Upper lobe of right lung (tissue), 1 donor: ENCODE measurements around the gene TBC1D32. TPM values are rescaled to one million over a fixed set of nuclear protein-coding genes. Genes with fewer than 3 reads are reported as not detected.

Experiments
- ATAC-seq: fragments of 200-7000 bp; cut with Tn5 transposase; one replicate; pipeline ENCODE4 v1.9.1; 2020; ENCODE audit warnings: mild to moderate bottlenecking, moderate library complexity
- DNase-seq: peaks from one replicate; pipeline ENCODE4 v3.0.0-alpha.2; 2020
- H3K27ac ChIP-seq: fragments of 200-600 bp; one replicate; pipeline ENCODE4 v1.8.0; 2022
- H3K27me3 ChIP-seq: fragments of 200-600 bp; one replicate; pipeline ENCODE4 v1.8.0; 2022; ENCODE audit warnings: mild to moderate bottlenecking
- H3K36me3 ChIP-seq: fragments of 200-600 bp; one replicate; pipeline ENCODE4 v1.8.0; 2022
- H3K4me1 ChIP-seq: fragments of 200-600 bp; one replicate; pipeline ENCODE4 v1.8.0; 2022
- H3K4me3 ChIP-seq: fragments of 200-600 bp; one replicate; pipeline ENCODE4 v1.8.0; 2022; ENCODE audit warnings: mild to moderate bottlenecking
- H3K9me3 ChIP-seq: fragments of 200-600 bp; one replicate; pipeline ENCODE4 v1.8.0; 2022
- intact Hi-C: fragments of 100-400 bp; cut with DNase I; formaldehyde crosslinking; loops from one replicate; pipeline ENCODE4 v1.11.0; 2022
- total RNA-seq: library from RNA; stranded (reverse); fragmentation: NEBNext Ultra II Directional; extraction: Animal tissue kit (Norgen Biotek cat#: 25700); gene quantifications from one replicate; pipeline ENCODE4 v1.2.1, GENCODE V29; 2021
- TF ChIP-seq, protein P1 (sequence below): fragments of 200-600 bp; IDR thresholded peaks from one replicate; pipeline ENCODE4 v1.8.0; 2022; ENCODE audit warnings: antibody characterized with exemption
- donor health status: DM: no; HTN: yes; CAD: no; lungs with severe emphysema.

The TBC1D32 gene
- total RNA-seq, 1 donor from 2014 or later: 5.4 TPM

DNA sequence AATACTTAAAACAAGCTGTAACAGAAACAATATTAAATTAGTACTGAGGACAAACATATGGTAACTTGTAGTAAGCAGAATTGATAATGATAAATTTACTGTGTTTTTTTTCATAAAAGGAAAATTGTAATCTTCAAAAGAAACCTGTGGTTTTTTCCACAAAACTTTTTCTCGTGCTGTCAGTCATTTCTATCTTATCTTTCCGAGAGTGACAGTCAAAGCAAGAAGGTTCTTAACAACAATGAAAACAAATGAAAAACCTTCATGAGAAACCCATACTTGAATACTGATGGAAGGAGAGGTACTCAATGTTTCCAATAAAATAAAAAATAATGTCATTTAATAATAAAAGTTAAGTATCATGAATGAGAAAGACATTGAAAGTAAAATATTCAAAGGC lies 174.0 kb downstream of the TBC1D32 start:
- no peak overlapping the region for H3K4me3 ChIP-seq
- DNase-seq (no peak), ATAC-seq (no peak)
- TF ChIP-seq, protein P1, sequence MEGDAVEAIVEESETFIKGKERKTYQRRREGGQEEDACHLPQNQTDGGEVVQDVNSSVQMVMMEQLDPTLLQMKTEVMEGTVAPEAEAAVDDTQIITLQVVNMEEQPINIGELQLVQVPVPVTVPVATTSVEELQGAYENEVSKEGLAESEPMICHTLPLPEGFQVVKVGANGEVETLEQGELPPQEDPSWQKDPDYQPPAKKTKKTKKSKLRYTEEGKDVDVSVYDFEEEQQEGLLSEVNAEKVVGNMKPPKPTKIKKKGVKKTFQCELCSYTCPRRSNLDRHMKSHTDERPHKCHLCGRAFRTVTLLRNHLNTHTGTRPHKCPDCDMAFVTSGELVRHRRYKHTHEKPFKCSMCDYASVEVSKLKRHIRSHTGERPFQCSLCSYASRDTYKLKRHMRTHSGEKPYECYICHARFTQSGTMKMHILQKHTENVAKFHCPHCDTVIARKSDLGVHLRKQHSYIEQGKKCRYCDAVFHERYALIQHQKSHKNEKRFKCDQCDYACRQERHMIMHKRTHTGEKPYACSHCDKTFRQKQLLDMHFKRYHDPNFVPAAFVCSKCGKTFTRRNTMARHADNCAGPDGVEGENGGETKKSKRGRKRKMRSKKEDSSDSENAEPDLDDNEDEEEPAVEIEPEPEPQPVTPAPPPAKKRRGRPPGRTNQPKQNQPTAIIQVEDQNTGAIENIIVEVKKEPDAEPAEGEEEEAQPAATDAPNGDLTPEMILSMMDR: no peak
- intact Hi-C loops: no loop called here
- no peaks in the 10 kb centered on the region for H3K9me3 ChIP-seq
- peaks cover 6% of the 10 kb centered on the region for H3K36me3 ChIP-seq
- H3K4me1 ChIP-seq: no peaks in the 10 kb centered on the region
- no peak overlapping the region for H3K27ac ChIP-seq
- no peaks in the 10 kb centered on the region for H3K27me3 ChIP-seq

DNA sequence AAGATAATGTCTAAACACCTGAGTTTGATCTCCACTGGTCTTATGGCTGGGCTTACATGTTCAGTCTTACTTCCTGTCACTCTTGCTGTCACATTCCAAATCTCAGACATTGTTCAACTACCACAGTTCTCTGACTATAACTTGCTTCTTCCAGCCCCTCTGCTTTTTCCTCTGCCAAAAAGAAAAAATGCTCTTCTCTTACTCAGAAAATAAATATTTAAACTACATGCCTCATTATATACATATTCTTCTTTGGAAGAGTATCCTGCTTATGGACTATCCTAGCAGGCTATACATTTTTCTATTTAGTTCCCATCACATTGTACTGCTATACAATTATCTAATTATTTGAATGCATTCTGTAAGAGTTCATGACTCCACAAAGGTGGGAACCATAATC lies 175.4 kb downstream of the TBC1D32 start:
- no peaks in the 10 kb centered on the region for H3K4me1 ChIP-seq
- H3K27me3 ChIP-seq: no peaks in the 10 kb centered on the region
- no peaks in the 10 kb centered on the region for H3K9me3 ChIP-seq
- H3K27ac ChIP-seq: no peak overlapping the region
- intact Hi-C loops: no loop called here
- TF ChIP-seq, protein P1: no peak
- no peak overlapping the region for H3K4me3 ChIP-seq
- ATAC-seq: no peak
- no peak for DNase-seq
- peaks cover 6% of the 10 kb centered on the region for H3K36me3 ChIP-seq

- no peak for DNase-seq
- intact Hi-C loops: no loop called here
- peaks cover 6% of the 10 kb centered on the region for H3K36me3 ChIP-seq
- no peaks in the 10 kb centered on the region for H3K9me3 ChIP-seq
- H3K4me1 ChIP-seq: no peaks in the 10 kb centered on the region
- H3K27ac ChIP-seq: no peak overlapping the region
- TF ChIP-seq, protein P1: no peak
- no peak for ATAC-seq
- H3K4me3 ChIP-seq: no peak overlapping the region
- H3K27me3 ChIP-seq: no peaks in the 10 kb centered on the region
Measured at GRCh38 chr6:121158438-121158837, 175.8 kb downstream of the TBC1D32 start.

DNA sequence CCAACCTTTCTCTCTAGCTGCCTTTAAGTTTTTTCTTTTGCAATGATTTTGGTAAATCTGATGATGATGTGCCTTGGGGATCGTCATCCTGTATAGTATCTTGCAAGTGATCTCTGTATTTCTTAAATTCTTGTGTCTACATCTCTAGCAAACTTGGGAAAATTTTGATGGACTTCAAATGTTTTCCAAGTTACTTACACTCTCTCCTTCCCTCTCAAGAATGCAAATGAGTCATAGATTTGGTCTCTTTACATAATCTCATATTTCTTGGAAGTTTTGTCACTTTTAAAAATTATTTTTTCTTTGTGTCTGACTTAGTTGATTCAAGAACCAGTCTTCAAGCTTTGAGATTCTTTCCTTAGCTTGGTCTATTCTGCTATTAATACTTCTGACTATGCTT lies 176.4 kb downstream of the TBC1D32 start:
- no peak for DNase-seq
- no peaks in the 10 kb centered on the region for H3K4me1 ChIP-seq
- peaks cover 6% of the 10 kb centered on the region for H3K36me3 ChIP-seq
- H3K9me3 ChIP-seq: no peaks in the 10 kb centered on the region
- no peaks in the 10 kb centered on the region for H3K27me3 ChIP-seq
- intact Hi-C loops: no loop called here
- H3K27ac ChIP-seq: no peak overlapping the region
- H3K4me3 ChIP-seq: no peak overlapping the region
- no peak for ATAC-seq
- TF ChIP-seq, protein P1: no peak

DNA sequence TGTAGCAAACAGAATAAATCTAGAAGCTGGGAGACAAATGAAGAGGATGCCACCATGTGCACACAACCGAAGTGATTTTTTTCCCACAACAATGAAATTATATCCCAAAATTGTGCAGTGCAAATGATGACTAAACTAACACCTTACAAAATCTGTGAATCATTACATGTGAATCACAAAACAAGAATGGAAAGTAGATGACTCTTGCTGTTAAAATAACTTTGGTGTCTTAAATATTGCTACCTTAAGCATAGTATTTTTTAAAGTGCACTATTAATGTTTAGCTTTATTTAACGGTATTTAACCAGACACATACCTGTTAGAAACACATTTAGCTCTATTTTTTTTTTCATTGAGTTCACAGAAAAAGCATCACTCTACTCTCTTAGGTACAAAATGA lies 190.8 kb downstream of the TBC1D32 start:
- intact Hi-C loops: no loop called here
- TF ChIP-seq, protein P1: no peak
- Histone ChIP-seq H3K27ac (no peak overlapping the region), H3K36me3 (no peaks in the 10 kb centered on the region), H3K4me3 (no peak overlapping the region), H3K9me3 (no peaks in the 10 kb centered on the region), H3K27me3 (no peaks in the 10 kb centered on the region), H3K4me1 (no peaks in the 10 kb centered on the region)
- ATAC-seq (no peak), DNase-seq (no peak)

DNA sequence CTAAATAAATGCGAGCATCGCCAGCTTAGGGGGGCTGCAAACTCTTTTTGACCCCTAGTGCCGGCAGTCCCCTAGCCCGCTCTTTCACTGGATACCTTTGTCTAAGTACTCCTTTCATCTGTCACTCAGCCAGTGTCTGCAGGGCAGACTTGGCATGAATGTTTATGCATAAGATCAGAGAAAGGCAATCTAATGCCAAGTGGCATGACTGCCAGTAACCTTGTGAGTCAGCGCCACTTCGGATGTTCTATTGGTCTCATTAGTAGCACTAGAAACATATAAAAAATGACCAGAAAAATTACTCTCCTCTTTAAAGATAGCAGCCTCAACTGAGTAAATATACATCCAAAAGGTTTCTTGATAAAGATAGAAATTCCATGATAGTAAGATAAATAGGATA lies 192.2 kb downstream of the TBC1D32 start:
- Histone ChIP-seq H3K9me3 (no peaks in the 10 kb centered on the region), H3K4me3 (no peak overlapping the region), H3K4me1 (no peaks in the 10 kb centered on the region), H3K27me3 (no peaks in the 10 kb centered on the region), H3K36me3 (no peaks in the 10 kb centered on the region), H3K27ac (no peak overlapping the region)
- intact Hi-C loops: no loop called here
- TF ChIP-seq, protein P1: no peak
- ATAC-seq (no peak), DNase-seq (no peak)
